DMS53 treated with DMSO at 0.1 percent for 48 hours (cell line): ENCODE data around the gene RARA.
A peak's percentile ranks its signal among the peaks of the same experiment; 100 is the strongest.

Experiments
- DNase-seq: peaks from one replicate; lab custom pipeline; 2025; ENCODE audit not compliant: unreplicated experiment; lab: John Stamatoyannopoulos, UW

RARA gene

DNA sequence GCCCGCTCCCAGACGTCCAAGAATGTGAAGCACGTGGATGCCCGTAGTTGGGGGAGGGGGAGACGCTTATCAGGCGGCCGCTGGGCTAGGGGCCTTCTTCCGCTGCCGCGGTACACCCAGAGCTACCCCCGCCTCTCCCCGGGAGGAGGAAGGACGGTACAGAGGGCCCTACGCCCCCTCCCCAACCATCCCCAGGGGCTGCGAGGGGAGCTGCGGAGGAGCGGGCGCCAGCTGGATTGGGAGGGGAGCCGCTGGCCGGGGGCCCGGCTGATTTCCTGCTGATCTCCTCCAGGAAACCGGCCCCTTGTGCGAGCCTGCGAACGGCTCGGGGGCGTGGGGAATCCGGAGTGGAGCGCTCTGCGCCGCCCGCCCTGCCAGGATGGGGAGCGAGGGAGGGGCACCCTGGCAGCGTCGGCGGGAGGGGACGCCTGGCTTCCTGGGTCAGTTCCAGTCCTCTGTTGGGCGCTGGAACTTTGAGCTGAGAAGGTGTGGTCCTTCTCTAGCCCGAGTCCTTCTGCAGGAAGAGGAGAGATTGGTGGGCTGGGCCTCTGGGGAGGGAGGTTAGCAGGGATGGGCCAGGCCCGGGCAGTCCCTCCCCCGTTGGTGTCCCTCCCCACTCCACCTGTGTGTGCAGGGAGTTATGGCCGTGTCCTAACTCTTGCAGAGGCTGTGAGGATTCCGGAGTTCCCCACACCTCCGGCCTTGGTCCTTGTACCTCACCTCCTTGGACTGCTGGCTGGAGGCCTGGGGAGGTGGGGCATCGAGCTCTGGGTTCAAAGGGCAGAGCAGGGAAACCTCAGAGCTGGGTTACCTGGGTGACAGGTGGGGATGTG lies 36.4 kb downstream of the RARA start:
- peak; percentile 64 for DNase-seq

GRCh38 chr17:40345994-40346764 lies 37.2 kb downstream of the RARA start:
- DNase-seq, result no peak

DNA sequence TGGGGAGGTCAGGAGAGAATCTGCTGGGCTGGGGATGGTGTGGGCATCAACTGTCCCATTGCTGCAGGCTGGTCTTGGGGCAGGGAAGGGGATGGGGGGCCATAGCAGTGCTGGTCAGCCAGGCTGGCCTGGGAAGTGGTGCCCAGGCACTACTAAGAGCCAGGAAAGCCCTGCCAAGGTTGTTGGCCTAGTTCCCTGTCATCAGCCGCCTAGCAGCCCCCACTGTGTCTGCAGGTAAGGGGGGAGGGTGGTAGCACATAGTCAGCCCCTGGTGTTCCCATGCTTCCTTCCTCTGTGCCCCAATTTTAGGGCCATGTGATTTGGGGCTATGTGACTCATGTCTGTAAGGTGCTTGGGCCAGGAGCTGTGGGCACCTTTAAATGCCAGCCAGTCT lies 37.8 kb downstream of the RARA start:
- DNase-seq, result no peak

DNA sequence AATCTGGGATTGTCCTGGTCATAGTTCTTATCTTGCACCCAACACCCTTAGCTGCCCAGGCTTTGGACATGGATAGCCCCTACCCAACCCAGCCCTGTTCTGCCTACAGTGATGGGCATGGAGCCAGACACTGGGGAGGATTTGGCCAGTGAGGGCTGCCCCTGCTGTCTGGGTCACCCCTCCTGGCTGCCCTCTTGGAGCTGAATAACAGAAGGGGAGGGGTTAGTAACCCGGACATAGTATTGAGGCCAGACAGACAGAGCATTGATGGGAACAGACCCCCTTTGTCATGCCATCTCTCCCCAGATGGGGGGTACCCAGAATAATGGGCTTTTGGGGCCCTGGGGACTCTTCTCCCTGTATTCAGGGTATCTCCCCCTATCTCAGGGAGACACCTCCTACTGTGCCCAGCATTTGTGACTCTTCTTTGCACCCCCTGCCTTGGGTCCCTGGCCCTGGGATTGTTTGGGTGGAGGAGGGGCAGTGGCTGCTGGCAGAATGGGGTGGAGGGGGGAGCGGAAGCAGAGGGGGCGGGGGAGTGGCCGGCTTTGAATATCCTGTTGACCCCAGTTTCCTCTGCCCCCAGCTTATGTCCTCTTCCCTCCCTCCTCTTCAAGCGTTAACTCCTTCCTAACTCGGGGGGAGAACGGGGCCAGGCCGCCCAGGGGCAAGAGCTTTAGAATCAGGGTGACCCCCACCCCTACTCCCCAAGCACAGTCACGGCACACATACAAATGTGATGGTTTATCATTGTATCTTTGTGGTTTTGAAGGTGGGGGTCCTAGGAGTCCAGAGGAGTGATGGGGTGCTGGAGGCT lies 38.5 kb downstream of the RARA start:
- DNase-seq, result no peak

- DNase-seq, result no peak
These were observed 39.1 kb downstream of the RARA start for GRCh38 chr17:40348136-40348504.

DNA sequence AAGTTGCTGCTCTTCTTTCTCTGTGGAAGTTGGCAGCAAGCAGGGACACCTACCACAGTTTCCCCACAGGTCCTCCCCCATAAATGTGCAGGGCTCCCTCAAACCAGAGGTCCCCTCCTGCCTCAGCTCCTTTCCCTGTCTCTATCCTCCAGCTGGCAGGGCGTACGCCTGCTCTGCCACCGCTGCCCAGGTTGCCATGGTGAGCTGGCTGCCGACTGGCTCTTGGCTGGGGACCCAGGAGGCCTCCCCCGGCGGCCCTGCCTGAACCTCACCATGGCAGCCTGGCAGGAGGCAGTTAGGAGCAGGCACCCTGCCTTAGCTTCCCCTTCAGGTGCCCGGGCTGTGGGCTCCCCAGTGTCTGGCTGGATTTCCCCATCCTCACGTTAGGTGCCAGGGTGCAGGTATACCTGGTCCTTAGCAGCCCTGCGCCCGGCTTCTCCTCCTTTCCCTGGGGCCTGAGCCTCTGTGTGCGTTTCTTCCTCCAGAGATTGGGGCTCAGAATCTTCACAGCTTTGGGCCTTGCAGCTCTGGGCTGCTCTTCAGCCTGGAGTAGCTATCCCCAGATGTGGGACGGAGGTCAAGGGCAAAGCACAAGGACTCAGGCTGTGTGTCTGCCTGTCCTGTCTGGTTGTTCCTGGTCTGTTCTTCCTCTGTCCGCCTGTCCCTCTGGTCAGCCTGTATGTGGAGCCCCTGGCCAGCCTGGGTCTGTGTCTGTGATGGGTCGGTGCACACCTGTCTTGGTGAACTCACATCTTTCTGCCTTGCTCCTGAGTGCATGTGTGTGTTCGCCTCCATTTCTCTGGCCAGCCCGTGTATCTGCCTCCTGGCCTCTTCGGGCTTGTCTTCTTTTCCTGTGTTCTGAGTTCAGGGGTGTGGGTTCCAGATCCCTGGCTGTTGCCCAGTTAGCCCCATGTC lies 39.8 kb downstream of the RARA start:
- DNase-seq, result no peak

DNA sequence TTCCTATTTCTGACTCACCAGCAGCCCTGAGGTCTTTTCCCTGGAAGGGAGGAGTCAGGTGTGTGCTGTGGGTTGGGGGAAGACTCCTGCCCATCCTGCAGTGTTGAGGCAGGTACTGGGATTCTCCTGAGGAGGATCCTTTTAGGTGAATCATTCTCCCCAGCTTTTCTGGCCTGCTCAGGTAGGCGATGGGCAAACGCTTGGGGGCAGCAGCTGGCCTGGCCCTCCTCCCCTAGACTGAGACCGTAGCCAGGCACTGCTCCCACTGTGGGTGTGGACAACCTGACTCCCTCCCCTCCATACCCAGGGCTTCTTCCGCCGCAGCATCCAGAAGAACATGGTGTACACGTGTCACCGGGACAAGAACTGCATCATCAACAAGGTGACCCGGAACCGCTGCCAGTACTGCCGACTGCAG lies 40.5 kb downstream of the RARA start:
- no peak for DNase-seq

DNA sequence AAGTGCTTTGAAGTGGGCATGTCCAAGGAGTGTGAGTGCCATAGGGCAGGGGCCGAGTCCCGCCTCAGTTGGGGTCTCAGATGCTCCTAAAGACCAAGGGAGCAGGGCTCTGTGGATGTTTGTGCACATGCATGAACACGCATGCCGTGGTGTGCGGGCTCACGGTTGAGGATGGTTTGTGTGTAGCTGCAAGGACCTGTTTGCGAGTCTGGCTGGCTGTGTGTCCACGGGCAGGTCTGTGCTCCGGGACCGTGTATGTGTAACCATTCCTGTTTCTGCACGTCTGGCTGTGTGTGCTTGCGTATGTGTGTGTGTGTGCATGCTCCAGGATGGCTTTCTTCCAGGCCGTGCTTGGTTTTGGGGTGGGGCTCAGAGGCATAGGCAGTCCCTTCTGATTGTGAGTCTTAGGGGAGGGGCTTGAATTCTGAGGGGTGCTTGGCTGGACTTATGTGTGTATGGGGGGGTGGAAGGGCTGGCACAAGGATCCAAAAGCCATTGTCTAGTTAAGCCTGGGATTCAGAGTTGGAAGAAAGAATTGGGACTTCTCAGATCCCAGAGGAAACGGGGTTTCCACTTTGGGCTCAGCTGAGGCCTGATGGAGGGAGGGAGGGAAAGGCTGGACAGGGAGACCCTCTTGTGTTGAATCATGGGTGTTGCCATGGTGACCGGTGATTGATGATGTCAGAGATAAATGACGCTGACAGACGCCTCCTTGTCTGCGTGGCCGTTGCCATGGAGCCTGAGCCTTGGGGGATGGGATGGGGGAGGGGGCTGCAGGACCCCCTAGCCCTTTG lies 41.1 kb downstream of the RARA start:
- no peak for DNase-seq

DNA sequence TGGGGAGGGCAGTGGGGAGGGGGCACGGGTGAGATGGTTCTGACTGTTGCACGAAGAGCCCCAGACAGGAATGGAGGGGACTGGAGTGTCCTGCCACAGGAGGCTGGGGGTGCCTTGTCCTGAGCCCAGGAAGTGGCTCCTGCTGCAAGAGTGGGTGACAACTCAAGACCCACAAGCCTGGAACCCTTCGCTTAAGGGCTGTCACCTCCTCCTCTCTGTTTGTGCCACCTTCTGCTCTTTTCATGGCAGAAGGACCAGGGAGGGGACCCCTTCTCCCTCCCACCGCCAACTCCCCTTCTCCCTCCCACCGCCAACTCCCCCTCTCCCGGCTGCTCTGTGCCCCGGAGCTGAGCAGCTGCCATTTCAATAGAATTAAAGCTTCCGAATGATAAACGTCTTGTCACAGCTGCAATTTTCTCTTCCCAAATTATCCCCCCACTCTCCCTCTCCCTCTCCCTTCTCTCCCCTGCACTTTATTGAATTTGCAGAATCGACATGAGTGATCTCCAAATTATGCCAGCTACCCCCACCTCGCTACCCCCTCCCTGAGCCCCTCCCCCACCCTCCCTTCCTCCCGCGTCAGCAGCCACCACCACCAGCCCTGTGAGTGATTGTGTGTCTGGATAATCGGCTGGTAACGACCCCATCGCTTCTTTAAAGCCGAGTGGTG lies 41.8 kb downstream of the RARA start:
- no peak for DNase-seq

GRCh38 chr17:40351359-40352236 lies 42.6 kb downstream of the RARA start:
- DNase-seq, result no peak

DNA sequence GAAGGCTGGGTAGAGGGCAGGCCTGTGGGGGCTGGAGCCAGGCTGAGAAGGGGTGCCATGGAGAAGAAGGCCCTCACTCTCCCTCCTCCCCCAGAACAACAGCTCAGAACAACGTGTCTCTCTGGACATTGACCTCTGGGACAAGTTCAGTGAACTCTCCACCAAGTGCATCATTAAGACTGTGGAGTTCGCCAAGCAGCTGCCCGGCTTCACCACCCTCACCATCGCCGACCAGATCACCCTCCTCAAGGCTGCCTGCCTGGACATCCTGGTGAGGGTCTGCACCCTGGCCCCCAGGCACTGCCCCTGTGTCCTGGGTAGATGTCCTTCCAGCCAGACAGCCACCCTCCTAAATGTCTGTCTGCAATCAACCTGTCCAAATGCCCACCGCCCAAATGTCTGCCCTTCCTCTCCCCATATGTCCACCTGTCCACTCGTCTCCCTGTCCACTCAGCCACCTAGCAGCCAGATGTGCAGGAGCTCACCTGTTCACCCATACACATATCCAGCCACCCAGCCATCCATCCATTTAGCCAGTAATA lies 43.3 kb downstream of the RARA start:
- no peak for DNase-seq

DNA sequence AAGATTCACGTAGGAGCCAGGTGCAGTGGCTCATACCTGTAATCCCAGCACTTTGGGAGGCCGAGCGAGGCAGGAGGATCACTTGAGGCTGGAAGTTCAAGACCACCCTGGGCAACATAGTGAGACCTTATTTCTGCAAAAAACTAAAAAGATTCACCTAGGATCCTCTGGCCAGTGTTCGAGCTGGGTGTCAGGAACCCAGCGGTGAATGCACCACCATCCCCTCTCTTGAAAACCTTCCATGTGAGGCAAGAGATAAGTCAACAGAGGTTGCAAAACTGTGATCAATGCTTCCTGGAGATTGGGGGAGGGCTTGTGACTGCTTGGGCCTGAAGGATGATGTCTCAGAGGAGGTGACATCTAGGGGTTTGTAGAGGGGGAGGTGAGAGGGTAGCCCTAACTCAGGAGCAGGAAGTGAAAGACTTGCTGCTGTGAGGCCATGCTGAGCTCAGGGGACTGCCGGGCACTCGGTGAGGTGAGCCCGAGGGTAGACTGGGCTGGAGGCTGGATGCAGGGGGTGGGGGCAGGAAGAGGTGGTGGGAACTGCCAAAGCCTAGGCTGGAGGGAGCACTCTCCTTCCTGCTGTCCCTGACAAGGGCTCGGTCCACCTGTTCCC lies 43.9 kb downstream of the RARA start:
- DNase-seq, result no peak

GRCh38 chr17:40354221-40355122 lies 45.5 kb downstream of the RARA start:
- no peak for DNase-seq

- DNase-seq, result peak; percentile 8
These were observed 46.3 kb downstream of the RARA start for GRCh38 chr17:40355123-40355803.

DNA sequence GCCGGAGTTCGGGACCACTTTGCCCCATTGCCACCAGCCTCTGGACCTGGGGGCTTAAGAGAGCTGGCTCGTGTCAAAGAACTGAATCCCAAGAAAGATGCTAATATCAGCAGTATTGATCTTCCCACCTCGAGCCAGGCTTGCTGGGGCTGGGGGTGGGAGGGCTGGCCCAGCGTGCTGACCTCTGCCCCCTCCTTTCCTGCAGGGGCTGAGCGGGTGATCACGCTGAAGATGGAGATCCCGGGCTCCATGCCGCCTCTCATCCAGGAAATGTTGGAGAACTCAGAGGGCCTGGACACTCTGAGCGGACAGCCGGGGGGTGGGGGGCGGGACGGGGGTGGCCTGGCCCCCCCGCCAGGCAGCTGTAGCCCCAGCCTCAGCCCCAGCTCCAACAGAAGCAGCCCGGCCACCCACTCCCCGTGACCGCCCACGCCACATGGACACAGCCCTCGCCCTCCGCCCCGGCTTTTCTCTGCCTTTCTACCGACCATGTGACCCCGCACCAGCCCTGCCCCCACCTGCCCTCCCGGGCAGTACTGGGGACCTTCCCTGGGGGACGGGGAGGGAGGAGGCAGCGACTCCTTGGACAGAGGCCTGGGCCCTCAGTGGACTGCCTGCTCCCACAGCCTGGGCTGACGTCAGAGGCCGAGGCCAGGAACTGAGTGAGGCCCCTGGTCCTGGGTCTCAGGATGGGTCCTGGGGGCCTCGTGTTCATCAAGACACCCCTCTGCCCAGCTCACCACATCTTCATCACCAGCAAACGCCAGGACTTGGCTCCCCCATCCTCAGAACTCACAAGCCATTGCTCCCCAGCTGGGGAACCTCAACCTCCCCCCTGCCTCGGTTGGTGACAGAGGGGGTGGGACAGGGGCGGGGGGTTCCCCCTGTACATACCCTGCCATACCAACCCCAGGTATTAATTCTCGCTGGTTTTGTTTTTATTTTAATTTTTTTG lies 47.1 kb downstream of the RARA start:
- no peak for DNase-seq
